ENCODE measurements around the gene MED23.
"Not testable (repeated sequence)": the region's sequence is repeated elsewhere in the genome, so short reads cannot be mapped to it uniquely, and the experiment has no call there.

Gene MED23

GRCh38 chr6:131572686-131573415, 55.2 kb downstream of the MED23 start, which contains the start of gene ARG1:
Gene ARG1 (plus strand): TSS chr6:131573226. CDS start chr6:131573283, 57 bp downstream.
- no peak for DNase-seq

GRCh38 chr6:131568726-131569125, 59.3 kb downstream of the MED23 start:
- no peak for DNase-seq

DNA sequence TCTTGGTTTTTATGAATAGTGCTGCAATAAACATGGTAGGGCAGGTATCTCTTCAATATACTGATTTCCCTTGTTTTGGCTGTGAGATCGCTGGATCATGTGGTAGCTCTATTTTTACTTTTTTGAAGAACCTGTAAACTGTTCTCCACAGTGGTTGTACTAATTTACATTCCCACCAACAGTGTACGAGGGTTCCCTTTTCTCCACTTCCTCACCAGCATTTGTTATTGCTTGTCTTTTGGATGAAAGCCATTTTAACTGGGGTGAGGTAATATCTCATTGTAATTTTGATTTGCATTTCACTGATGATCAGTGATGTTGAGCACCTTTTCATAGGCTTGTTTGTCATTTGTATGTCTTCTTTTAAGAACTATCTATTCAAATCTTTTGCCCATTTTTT, 63.0 kb downstream of the MED23 start:
- DNase-seq, result no peak

- no peak for DNase-seq
These were observed 65.9 kb downstream of the MED23 start for GRCh38 chr6:131561925-131562707.

- no peak for DNase-seq
These were observed 69.1 kb downstream of the MED23 start for GRCh38 chr6:131558922-131559321.

GRCh38 chr6:131555992-131556391, 72.0 kb downstream of the MED23 start:
- DNase-seq, result no peak

DNA sequence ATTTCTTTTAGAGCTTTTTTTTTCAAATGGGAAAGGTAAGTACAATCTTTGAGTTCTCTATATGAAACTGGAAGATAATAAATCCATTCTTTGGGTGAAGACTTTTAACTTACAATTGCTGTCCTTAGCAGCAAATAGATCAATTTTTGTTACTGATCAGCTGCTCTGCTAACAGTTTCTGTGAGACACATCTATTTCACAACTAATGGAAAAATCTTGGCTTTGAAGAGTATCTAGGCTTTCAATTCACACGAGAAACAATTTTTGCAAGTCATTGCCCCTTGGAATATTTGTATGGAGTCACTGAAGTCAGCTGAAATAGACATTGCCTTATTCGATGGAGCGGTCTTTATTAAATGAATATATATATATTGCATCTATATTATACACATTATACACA, 75.5 kb downstream of the MED23 start:
- no peak for DNase-seq

- no peak for DNase-seq
These were observed 76.1 kb downstream of the MED23 start for GRCh38 chr6:131551902-131552301.

DNA sequence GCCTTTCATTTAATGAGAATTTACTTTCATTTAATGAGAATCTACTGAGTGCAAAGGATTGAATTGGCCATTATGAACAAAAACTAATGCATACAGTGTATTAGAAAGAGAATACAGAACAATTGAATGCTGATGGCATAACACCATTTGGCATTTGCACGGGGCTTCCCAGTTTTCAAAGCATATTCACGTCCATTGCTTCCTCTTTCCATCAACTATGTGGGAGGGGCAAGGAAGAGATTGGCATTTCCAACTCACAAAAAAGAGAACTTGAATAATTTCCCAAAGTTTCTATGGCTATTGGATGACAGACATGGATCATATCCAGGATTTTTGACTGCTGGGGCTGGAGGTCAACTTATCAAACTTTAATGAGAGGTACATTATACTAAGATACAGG, 78.2 kb downstream of the MED23 start:
- no peak for DNase-seq

- no peak for DNase-seq
These were observed 79.6 kb downstream of the MED23 start for GRCh38 chr6:131548441-131548840.

DNA sequence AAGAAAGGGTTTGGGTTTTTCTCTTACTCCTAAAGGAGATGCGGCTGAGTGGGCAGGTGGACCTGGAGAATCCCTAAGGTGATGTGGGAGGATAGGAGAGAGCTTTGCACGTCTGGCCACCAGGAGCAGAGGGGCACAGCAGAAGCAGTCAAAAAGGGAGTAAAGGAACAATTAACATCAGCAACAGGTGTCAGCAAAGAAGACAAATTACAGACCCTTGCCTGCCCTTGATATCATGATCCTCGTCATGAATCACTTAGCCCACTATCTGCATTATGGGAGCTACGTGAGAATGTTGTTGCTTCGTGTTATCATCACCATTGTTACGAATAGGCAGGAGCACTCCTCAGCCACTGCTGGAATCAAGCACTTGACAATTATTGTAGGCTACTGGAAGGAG, 80.6 kb downstream of the MED23 start:
- DNase-seq, result no peak

- DNase-seq, result no peak
These were observed 82.7 kb downstream of the MED23 start for GRCh38 chr6:131545317-131545716.

DNA sequence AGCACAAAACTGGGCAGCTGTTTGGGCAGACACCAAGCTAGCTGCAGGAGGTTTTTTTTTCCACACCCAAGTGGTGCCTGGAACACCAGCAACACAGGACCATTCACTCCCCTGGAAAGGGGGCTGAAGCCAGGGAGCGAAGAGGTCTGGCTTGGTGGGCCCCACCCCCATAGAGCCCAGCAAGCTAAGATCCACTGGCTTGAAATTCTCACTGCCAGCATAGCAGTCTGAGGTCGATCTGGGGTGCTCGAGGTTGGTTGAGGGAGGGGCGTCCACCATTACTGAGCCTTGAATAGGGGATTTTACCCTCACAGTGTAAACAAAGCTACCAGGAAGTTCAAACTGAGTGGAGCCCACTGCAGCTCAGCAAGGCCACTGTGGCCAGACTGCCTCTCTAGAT, 89.4 kb downstream of the MED23 start:
- not testable (repeated sequence) for DNase-seq

GRCh38 chr6:131532580-131533039, 95.4 kb downstream of the MED23 start:
- DNase-seq, result peak in 1 of 4 experiments; percentile 6

GRCh38 chr6:131531681-131532080, 96.4 kb downstream of the MED23 start:
- DNase-seq, result not testable (repeated sequence)

DNA sequence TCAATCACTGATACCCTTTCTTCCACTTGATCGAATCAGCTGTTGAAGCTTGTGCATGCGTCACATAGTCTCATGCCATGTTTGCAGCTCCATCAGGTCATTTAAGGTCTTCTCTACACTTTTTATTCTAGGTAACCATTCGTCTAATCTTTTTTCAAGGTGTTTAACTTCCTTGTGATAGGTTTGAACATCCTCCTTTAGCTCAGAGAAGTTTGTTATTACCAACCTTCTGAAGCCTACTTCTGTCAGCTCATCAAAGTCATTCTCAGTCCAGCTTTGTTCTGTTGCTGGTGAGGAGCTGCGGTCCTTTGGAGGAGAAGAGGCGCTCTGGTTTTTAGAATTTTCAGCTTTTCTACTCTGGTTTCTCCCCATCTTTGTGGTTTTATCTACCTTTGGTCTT, 97.1 kb downstream of the MED23 start:
- not testable (repeated sequence) for DNase-seq

DNA sequence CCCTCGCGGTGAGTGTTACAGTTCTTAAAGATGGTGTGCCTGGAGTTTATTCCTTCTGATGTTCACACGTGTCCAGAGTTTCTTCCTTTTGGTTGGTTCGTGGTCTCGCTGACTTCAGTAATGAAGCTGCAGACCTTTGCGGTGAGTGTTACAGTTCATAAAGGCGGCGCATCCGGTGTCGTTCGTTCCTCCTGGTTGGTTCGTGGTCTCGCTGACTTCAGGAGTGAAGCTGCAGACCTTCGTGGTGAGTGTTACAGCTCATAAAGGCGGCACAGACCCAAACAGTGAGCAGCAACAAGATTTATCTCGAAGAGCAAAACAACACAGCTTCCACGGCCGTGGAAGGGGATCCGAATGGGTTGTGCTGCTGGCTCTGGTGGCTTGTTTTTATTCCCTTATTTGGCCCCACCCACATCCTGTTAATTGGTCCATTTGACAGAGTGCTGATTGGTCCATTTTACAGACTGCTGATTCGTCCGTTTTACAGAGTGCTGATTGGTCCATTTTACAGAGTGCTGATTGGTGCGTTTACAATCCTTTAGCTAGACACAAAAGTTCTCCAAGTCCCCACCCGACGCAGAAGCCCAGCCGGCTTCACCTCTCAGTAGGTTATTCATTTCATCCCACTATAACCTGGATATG, 103.2 kb downstream of the MED23 start:
- no peak for DNase-seq

DNA sequence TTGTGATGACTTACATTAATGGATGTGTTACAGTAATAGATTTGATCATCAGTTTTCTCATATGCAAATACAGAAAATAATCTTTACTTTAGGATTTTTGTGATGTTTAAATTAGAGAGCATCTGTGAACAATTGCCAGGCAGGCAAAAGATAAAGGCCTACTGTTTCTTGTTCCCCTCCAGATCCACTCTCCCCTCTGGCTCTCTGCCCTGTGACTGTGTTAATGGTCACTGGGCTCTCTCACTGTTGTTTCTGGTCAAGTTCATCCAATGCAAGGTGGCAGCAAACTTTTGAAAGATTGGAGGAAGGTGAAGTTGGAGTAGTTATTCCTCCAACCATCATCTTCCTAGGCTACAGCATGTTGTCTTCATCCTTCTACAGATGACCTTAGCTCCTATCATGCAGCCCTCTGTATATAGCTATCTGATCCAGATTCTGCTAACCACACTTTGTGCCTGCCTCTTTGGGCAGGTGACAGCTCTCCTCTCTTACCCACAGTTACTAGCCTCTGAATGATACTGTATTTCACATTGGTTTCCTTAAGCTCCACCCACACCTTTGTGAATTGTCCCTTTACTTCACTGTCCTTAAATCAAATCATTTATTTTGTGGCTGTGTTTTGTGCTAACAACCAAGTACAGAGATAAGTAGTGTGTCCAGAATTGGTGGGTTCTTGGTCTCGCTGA, 103.9 kb downstream of the MED23 start:
- no peak for DNase-seq
